ENCODE measurements around the gene ATP6V0E1. TPM values are rescaled to one million over a fixed set of nuclear protein-coding genes. Genes with fewer than 3 reads are reported as not detected.

The ATP6V0E1 gene
- total RNA-seq, 2 experiments from 2014 or later, result 168 to 192 TPM

- Mint-ChIP-seq H3K9me3 (no peaks in the 10 kb centered on the region), H3K4me3 (no peak overlapping the region), H3K27me3 (no peaks in the 10 kb centered on the region), H3K27ac (no peak overlapping the region), H3K36me3 (ENCODE audit: low read depth) (peaks cover 14% of the 10 kb centered on the region), H3K4me1 (no peaks in the 10 kb centered on the region)
- POLR2A ChIA-PET, result no interaction called here
- no peak for DNase-seq
- CTCF ChIA-PET, result interaction anchor here (0.6 kb wide), 1 partner anchor 248 kb away, joined by 3 read pairs; no protein-coding TSS in a partner anchor
Observed at GRCh38 chr5:173078878-173079277, 95.3 kb downstream of the ATP6V0E1 start.

Other genes starting within 250 kb of the ATP6V0E1 start
- gene DUSP1, start 212.6 kb upstream of the ATP6V0E1 start, total RNA-seq, result 10 to 100 TPM; 11.3 to 14.9 TPM
- gene ERGIC1, start 149.5 kb upstream of the ATP6V0E1 start, total RNA-seq, result 10 to 100 TPM; 43.4 to 45.0 TPM
- 10 to 100 TPM; 39.9 to 44.3 TPM for gene RPL26L1, start 24.3 kb upstream of the ATP6V0E1 start, total RNA-seq
- gene CREBRF, start 72.6 kb downstream of the ATP6V0E1 start, total RNA-seq, result 10 to 100 TPM; 17.1 to 18.7 TPM
- gene BNIP1, start 160.8 kb downstream of the ATP6V0E1 start, total RNA-seq, result 10 to 100 TPM; 14.9 to 15.4 TPM

All from activated CD4-positive, alpha-beta T cell treated with anti-CD3 and anti-CD28 coated beads, Interleukin-2, amount 10 ng/mL, durations not matched to agents 7 days and 5 days (primary cell).